ENCODE data around the gene SH3BGRL2.

DNA sequence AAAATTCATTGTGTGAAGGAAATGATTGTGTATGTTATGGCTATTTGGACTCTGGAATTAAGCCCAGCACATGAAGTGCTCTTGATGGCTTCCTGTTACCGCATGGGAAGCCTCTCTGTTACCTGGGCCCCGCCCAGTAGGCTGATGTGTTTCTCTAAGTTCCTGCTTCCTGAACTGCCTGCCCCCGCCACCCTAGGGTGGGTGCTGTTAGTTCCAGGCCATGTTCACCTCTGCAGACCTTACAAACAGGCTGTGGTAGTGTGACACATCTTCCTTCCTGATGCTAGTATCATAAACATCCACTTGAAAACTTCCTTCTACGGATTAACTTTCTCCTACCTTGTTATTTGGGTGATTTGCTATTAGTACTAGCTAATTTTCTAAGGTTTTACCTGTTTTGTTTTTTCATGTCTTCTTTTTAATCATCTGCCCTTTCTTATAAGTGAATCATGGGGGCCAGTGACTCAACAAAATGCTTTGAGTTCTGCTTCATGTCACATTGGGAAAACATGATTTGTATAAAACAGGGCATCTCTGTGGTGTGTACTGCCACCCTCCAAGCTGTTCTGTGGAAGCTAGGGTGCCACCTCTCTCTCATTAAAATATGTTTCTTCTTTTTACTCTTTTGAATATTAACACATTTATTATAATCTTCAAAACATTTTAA is 40.6 kb downstream of the SH3BGRL2 start:
- TF ChIP-seq, protein P1, sequence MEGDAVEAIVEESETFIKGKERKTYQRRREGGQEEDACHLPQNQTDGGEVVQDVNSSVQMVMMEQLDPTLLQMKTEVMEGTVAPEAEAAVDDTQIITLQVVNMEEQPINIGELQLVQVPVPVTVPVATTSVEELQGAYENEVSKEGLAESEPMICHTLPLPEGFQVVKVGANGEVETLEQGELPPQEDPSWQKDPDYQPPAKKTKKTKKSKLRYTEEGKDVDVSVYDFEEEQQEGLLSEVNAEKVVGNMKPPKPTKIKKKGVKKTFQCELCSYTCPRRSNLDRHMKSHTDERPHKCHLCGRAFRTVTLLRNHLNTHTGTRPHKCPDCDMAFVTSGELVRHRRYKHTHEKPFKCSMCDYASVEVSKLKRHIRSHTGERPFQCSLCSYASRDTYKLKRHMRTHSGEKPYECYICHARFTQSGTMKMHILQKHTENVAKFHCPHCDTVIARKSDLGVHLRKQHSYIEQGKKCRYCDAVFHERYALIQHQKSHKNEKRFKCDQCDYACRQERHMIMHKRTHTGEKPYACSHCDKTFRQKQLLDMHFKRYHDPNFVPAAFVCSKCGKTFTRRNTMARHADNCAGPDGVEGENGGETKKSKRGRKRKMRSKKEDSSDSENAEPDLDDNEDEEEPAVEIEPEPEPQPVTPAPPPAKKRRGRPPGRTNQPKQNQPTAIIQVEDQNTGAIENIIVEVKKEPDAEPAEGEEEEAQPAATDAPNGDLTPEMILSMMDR (IDR thresholded peaks at IDR 0.05; ENCODE audit: borderline replicate concordance, extremely low read depth, low read length, poor library complexity, severe bottlenecking): no peak
- TF ChIP-seq EZH2 (IDR thresholded peaks at IDR 0.05; ENCODE audit: borderline replicate concordance, low read depth, low read length, severe bottlenecking): no peak

Data from DND-41 (cell line).